ENCODE results near the gene LCA5.

DNA sequence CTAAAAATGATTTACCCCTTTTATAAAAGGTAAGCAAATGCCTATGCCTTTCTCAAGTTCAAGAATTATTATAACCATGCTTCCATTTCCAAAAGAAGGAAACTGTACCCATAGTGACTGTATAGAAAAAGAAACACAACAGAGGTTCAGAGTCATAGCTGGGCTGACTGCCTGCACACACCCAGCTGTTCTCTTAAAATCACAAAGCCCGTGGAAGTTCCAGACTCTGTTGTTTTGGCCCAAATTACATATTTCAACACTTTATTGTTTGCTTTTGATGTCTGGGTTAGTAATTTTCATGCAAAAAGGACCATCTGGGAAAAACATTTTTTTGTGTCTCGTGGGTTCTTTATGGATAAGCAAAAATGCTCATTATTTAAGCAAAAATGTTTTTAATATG lies 99.2 kb downstream of the LCA5 start:
- TF ChIP-seq, protein P1, sequence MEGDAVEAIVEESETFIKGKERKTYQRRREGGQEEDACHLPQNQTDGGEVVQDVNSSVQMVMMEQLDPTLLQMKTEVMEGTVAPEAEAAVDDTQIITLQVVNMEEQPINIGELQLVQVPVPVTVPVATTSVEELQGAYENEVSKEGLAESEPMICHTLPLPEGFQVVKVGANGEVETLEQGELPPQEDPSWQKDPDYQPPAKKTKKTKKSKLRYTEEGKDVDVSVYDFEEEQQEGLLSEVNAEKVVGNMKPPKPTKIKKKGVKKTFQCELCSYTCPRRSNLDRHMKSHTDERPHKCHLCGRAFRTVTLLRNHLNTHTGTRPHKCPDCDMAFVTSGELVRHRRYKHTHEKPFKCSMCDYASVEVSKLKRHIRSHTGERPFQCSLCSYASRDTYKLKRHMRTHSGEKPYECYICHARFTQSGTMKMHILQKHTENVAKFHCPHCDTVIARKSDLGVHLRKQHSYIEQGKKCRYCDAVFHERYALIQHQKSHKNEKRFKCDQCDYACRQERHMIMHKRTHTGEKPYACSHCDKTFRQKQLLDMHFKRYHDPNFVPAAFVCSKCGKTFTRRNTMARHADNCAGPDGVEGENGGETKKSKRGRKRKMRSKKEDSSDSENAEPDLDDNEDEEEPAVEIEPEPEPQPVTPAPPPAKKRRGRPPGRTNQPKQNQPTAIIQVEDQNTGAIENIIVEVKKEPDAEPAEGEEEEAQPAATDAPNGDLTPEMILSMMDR (conservative IDR thresholded peaks at IDR 0.05): no peak
- TF ChIP-seq ZFX (IDR thresholded peaks at IDR 0.05): no peak

All from C4-2B (cell line).